ENCODE measurements around the gene MTF2. TPM values are rescaled to one million over a fixed set of nuclear protein-coding genes. Genes with fewer than 3 reads are reported as not detected.

MTF2 gene
- polyA plus RNA-seq, 1 donor (not counting 4 experiments of a cell fraction or from before 2014, with no cell fraction given): 24.8 TPM

GRCh38 chr1:93082313-93082712, 3.2 kb downstream of the MTF2 start:
- H3K9ac ChIP-seq (ENCODE audit: control insufficient read depth, extremely low read depth, insufficient read depth, low read length): no peak overlapping the region
- no peak for TF ChIP-seq EZH2 (IDR thresholded peaks at IDR 0.05; ENCODE audit: low read length)
- TF ChIP-seq CTCF (optimal IDR thresholded peaks at IDR 0.05 in 1 of 3, IDR thresholded peaks at IDR 0.05 in 1 of 3, conservative IDR thresholded peaks at IDR 0.05 in 1 of 3; ENCODE audit: extremely low read depth in 1 of 3, insufficient read depth in 2 of 3, low read length in 3 of 3): no peak
- FAIRE-seq (no peak), DNase-seq (ENCODE audit: low read depth, low spot score) (no peak)
- H3K4me3 ChIP-seq (ENCODE audit: control insufficient read depth in 2 of 3, extremely low read depth in 1 of 3, insufficient read depth in 2 of 3, low read depth in 1 of 3, low read length in 3 of 3): no peak overlapping the region
- H3K9me3 ChIP-seq (ENCODE audit: control insufficient read depth, low read depth, low read length): no peaks in the 10 kb centered on the region
- peak overlapping the region; percentile 99 for H3K4me2 ChIP-seq (ENCODE audit: control insufficient read depth, extremely low read depth, insufficient read depth, low read depth, low read length)
- dilution Hi-C loops (cut with MboI; ENCODE audit: extremely low pct_ligation_motif_present, low sequenced_read_pairs): no loop called here
- no peak overlapping the region for H2AFZ ChIP-seq (ENCODE audit: control insufficient read depth, low read length)
- H4K20me1 ChIP-seq (ENCODE audit: control insufficient read depth, extremely low read depth, insufficient read depth, low read length): peaks cover 5% of the 10 kb centered on the region
- H3K79me2 ChIP-seq (ENCODE audit: control insufficient read depth, insufficient read depth, low read length): peaks cover 85% of the 10 kb centered on the region
- peaks cover 1 to 3% of the 10 kb centered on the region in 2 experiments for H3K36me3 ChIP-seq (ENCODE audit: control insufficient read depth in 2 of 2, extremely low read depth in 1 of 2, insufficient read depth in 2 of 2, low read length in 2 of 2)
- no peaks in the 10 kb centered on the region for H3K27me3 ChIP-seq (ENCODE audit: control insufficient read depth, extremely low read depth, insufficient read depth, low read length)
- H3K9me1 ChIP-seq (ENCODE audit: control insufficient read depth, extremely low read depth, insufficient read depth, low read length): no peaks in the 10 kb centered on the region
- H3K4me1 ChIP-seq (ENCODE audit: control insufficient read depth, extremely low read depth, insufficient read depth, low read length): peaks cover 18% of the 10 kb centered on the region
- H3K27ac ChIP-seq (ENCODE audit: control insufficient read depth, insufficient read depth, low read length): no peak overlapping the region

DNA sequence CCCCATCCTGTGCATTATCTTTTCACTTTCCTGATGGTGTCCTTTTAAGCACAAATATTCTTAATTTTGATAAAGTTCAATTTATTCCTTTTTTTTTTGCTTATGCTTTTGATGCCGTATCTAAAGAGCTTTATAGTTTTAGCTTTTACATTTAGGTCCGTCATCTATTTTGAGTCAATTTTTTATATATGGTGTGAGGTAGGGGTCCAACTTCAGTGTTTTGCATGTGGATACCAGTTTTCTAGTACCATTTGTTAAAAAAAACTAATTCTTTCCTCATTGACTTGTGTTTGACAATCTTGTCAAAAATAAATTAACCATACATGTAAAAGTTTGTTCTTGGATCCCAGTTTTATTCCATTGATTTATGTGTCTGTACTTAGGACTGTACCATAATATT, 4.9 kb downstream of the MTF2 start:
- Histone ChIP-seq H2AFZ (ENCODE audit: control insufficient read depth, low read length) (no peak overlapping the region), H3K4me3 (ENCODE audit: control insufficient read depth in 2 of 3, extremely low read depth in 1 of 3, insufficient read depth in 2 of 3, low read depth in 1 of 3, low read length in 3 of 3) (no peak overlapping the region), H3K9me1 (ENCODE audit: control insufficient read depth, extremely low read depth, insufficient read depth, low read length) (no peaks in the 10 kb centered on the region), H3K9me3 (ENCODE audit: control insufficient read depth, low read depth, low read length) (no peaks in the 10 kb centered on the region), H4K20me1 (ENCODE audit: control insufficient read depth, extremely low read depth, insufficient read depth, low read length) (peaks cover 5% of the 10 kb centered on the region), H3K9ac (ENCODE audit: control insufficient read depth, extremely low read depth, insufficient read depth, low read length) (no peak overlapping the region), H3K79me2 (ENCODE audit: control insufficient read depth, insufficient read depth, low read length) (peaks cover 99% of the 10 kb centered on the region), H3K27me3 (ENCODE audit: control insufficient read depth, extremely low read depth, insufficient read depth, low read length) (no peaks in the 10 kb centered on the region), H3K4me2 (ENCODE audit: control insufficient read depth, extremely low read depth, insufficient read depth, low read depth, low read length) (no peak overlapping the region), H3K4me1 (ENCODE audit: control insufficient read depth, extremely low read depth, insufficient read depth, low read length) (peaks cover 13% of the 10 kb centered on the region), H3K36me3 (ENCODE audit: control insufficient read depth in 2 of 2, extremely low read depth in 1 of 2, insufficient read depth in 2 of 2, low read length in 2 of 2) (peaks cover 1 to 3% of the 10 kb centered on the region in 2 experiments), H3K27ac (ENCODE audit: control insufficient read depth, insufficient read depth, low read length) (no peak overlapping the region)
- TF ChIP-seq CTCF (optimal IDR thresholded peaks at IDR 0.05 in 1 of 3, IDR thresholded peaks at IDR 0.05 in 1 of 3, conservative IDR thresholded peaks at IDR 0.05 in 1 of 3; ENCODE audit: extremely low read depth in 1 of 3, insufficient read depth in 2 of 3, low read length in 3 of 3) (no peak), EZH2 (IDR thresholded peaks at IDR 0.05; ENCODE audit: low read length) (no peak)
- DNase-seq (ENCODE audit: low read depth, low spot score) (no peak), FAIRE-seq (no peak)
- dilution Hi-C loops (cut with MboI; ENCODE audit: extremely low pct_ligation_motif_present, low sequenced_read_pairs): no loop called here

Measured in keratinocyte (primary cell).